Activated naive CD8-positive, alpha-beta T cell treated with anti-CD3 and anti-CD28 coated beads, Interleukin-2, amount 50 U/mL, for 16 hours (primary cell): ENCODE measurements around the gene S1PR1.
"Not testable (repeated sequence)": the region's sequence is repeated elsewhere in the genome, so short reads cannot be mapped to it uniquely, and the experiment has no call there.

Source experiments
- DNase-seq: peaks from one replicate; pipeline ENCODE4 v3.0.0-alpha.2; 2020; ENCODE audit warnings: low read depth, low spot score

The S1PR1 gene

GRCh38 chr1:101236516-101237228, at the start of gene S1PR1:
S1PR1 (plus strand) TSS chr1:101237019; CDS start chr1:101238985, 1,966 bp downstream.
- peak; percentile 59 for DNase-seq

- no peak for DNase-seq
Observed at GRCh38 chr1:101187297-101187696, 49.5 kb upstream of the S1PR1 start.

- no peak for DNase-seq
Observed at GRCh38 chr1:101188331-101188730, 48.5 kb upstream of the S1PR1 start.

DNA sequence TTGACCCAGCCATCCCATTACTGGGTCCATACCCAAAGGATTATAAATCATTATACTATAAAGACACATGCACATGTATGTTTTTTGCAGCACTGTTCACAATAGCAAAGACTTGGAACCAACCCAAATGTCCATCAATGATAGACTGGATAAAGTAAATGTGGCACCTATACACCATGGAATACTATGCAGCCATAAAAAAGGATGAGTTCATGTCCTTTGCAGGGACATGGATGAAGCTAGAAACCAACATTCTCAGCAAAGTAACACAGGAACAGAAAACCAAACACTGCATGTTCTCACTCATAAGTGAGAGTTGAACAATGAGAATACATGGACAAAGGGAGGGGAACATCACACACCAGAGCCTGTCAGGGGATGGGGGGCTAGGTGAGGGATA, 47.9 kb upstream of the S1PR1 start:
- not testable (repeated sequence) for DNase-seq

DNA sequence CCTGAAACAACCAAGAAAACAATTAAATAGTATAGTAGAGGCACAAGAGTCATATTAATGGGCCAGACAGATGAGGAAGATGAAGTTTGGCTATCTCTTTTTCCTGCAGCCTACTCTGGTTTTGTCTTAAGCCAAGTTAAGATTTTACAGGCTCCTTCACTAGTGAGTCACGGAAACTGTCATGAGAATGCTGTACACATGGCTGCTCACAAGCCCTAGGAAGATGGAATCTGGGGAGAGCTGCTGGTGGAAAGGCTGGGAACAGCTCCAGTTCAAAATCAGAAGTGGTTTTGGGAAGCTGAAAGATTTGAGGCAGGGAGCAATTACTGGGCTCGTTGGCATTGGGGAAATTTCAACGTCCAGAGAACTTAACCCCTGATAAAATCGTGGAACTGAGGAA, 46.4 kb upstream of the S1PR1 start:
- no peak for DNase-seq

- no peak for DNase-seq
Observed at GRCh38 chr1:101191049-101191448, 45.8 kb upstream of the S1PR1 start.

DNA sequence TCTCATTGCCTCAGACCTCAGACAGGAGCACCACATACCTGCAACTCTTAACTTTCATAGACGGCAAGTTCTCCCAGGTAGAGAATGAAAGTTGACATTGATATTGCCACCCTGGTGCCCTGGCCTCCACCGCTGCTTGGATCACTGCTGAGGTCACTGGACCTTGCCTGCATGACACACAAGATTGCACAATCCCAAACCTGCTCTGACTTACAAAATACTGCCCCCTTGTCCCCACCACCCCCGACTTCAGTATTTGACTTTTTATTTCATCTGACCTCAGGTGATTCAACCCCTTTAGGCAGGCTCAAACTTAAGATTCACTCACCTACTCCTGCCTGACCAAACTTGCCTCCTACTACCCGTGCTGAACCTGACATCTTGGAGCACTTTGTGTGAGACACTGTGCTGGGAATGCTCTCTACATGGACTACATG, 43.1 kb upstream of the S1PR1 start:
- DNase-seq = no peak

- no peak for DNase-seq
Observed at GRCh38 chr1:101194746-101195145, 42.1 kb upstream of the S1PR1 start.

GRCh38 chr1:101196668-101197067, 40.2 kb upstream of the S1PR1 start:
- no peak for DNase-seq

DNA sequence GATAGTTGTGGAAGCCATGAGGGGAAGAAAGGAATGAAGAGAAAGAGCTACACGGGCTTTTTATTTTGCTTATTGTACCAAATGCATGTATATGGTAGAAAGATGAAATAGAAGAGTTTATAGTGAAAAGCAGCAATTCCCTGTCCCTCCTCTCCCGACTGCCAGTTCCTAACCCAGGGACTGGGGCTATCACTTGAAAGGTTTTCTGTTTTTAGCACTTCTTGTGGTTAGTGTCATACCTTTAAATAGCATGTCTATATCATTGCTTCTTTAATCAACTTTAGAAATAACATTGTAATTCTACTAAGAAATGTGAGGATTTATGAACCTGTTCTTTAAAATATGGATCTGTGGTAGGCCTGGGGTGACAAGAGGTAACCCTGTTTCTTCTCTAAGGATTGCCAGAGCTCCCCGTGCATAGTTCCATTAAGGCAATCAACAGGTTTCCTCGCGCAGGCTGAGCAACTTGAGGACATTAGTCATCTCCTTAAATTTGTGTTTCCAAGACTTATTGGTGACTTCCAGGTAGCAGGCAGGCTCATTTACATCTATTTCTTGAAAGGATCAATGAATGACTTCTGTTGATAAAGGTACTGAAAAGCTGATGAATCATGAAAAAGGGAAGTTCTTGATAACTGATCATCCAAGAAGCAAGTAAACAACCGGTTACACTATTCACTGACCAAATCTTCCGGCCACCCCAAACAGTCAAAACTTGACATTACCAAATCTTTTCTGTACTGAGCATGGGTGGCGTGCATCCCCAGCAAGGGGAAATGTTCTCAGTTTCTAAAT, 37.8 kb upstream of the S1PR1 start:
- no peak for DNase-seq

GRCh38 chr1:101199637-101199982, 37.2 kb upstream of the S1PR1 start:
- no peak for DNase-seq

- no peak for DNase-seq
Observed at GRCh38 chr1:101200513-101200912, 36.3 kb upstream of the S1PR1 start.

DNA sequence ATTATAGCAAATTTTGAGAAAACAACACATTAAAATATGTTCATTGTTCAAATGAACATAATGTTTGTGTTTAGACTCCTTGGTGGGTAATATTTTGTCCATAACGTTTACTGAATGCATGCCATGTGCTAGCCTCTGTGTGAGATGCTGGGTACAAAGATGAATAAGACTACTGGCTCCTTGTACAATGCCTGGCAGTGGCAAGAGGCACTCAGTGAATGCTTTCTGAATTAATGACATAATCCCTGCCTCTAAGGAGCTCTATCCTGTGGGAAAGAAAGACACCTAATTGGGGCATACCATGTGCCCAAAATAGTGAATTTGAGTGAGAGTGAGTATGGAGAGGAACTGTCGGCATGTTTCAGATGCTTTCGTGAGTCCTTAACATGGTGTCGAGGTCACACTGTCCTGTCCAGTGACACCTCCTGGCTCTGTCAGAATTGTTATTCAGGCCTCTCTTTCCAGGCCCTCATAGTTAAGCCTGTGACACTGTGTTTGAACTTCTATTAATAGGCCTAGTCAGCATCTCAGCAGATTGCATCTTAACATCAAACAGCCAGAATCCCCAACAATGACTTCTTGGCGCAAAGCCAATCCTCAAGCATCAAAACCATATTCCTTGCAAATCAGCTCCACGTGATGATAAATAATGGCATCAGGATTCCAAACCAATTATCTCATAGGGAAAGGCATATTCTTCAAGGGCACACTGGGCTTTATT, 32.8 kb upstream of the S1PR1 start:
- DNase-seq = no peak

DNA sequence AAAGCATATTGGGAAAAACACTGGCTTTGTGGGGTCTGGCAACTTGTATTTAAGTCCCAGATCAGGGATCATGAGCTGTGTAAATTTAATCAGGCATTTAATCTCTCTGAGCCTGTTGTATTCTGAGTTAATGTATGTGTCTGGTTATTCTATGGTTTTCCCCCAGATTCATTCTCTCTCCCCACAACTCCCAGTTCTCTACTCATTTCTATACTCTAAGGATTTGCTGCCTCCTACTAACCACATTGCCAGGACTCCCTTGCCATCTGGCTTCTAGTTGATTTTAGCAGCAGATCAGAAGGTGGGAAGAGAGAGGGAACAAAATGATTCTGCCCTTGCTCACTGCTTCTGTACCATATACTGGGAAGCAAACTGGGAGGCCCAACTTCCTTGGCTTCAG, 31.4 kb upstream of the S1PR1 start:
- no peak for DNase-seq

GRCh38 chr1:101206139-101206538, 30.7 kb upstream of the S1PR1 start:
- not testable (repeated sequence) for DNase-seq

GRCh38 chr1:101207271-101207670, 29.5 kb upstream of the S1PR1 start:
- DNase-seq = not testable (repeated sequence)

DNA sequence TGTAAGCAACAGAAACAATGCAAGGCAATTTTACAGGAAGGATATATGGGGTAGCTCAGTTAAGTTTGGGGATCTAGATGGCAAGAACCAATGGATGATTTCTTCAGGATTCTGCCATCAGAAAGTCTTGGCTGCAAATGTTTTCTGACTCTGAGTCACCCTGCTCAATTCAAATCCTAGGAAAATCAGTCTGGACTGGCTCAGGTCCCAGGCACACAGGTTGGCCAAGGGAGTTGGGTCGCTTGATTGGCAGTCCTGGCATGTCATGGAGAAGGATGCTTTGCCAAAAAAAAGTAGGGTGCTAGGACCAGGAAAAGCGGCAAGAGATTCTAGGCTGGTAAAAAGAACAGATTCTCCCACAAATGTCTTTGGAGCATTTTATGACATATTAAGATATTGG, 28.9 kb upstream of the S1PR1 start:
- no peak for DNase-seq

DNA sequence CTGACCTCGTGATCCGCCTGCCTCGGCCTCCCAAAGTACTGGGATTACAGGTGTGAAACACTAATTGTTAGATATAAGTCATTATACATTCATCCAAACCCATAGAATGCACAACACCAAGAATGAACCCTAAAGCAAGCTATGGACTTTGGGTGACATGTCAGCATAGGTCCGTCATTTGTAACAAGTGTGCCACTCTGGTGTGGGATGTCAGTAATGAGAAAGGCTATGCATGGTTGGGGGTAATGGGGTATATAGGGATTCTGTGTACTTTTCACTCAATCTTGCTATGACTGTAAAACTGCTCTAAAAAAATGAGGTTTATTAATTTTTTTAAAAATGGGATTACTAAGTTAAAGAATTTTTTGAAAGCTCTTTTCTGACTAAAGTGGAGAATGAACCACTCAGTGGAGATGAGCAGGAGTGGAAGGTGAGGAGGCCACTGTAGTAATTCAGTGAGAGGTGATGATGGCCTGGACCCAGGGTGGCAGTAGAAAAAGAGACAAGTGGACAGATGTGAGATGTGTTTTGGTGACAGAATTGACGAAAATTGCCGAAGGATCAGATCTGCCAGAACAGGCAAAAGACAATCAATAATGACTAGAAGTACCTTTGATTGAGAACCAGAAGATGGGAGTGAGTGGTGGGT, 21.3 kb upstream of the S1PR1 start:
- DNase-seq = no peak

- DNase-seq = no peak
Observed at GRCh38 chr1:101216623-101217022, 20.2 kb upstream of the S1PR1 start.

GRCh38 chr1:101217148-101217547, 19.7 kb upstream of the S1PR1 start:
- no peak for DNase-seq

DNA sequence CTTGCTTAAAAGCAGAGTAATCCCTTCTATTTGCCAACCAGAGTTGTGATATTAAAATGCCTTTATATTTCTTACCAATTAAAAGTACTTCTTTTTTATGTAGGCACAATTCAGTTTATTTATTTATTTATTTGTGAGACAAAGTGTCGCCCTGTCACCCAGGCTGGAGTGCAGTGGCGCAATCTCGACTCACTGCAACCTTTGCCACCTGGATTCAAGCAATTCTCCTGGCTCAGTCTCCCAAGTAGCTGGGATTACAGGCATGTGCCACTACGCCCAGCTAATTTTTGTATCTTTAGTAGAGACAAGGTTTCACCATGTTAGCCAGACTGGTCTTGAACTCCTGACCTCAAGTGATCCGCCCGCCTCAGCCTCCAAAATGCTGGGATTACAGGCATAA, 17.9 kb upstream of the S1PR1 start:
- not testable (repeated sequence) for DNase-seq
